WTC11 (cell line): ENCODE data around the gene RGCC. TPM values are rescaled to one million over a fixed set of nuclear protein-coding genes. Genes with fewer than 3 reads are reported as not detected.

Experiments used
- ATAC-seq: fragments of 200-7000 bp; cut with Tn5 transposase; 2 replicates; pipeline ENCODE4 v1.10.0; 2021; ENCODE audit warnings: mild to moderate bottlenecking, moderate library complexity
- CTCF ChIA-PET: fragments of 300-600 bp; sonication (Branson Sonifier 250); formaldehyde crosslinking; loops from one replicate; lab custom pipeline; 2021; ENCODE audit warnings: antibody characterized with exemption; lab: Charles Lee
- POLR2A ChIA-PET: fragments of 350-600 bp; sonication (Branson Sonifier 250); formaldehyde crosslinking; loops from one replicate; lab custom pipeline; 2021; ENCODE audit warnings: antibody characterized with exemption; lab: Charles Lee
- DNase-seq: peaks from one replicate; pipeline ENCODE4 v3.0.0; 2021; ENCODE audit warnings: low spot score
- H3K27ac Mint-ChIP-seq: 2 replicates; pipeline ENCODE4 v1.8.0; 2021; ENCODE audit warnings: mixed read lengths
- H3K27me3 Mint-ChIP-seq: 2 replicates; pipeline ENCODE4 v1.8.0; 2021; ENCODE audit warnings: low read depth, mild to moderate bottlenecking, moderate library complexity, mixed read lengths
- H3K36me3 Mint-ChIP-seq: 2 replicates; pipeline ENCODE4 v1.8.0; 2021; ENCODE audit warnings: mixed read lengths
- H3K4me1 Mint-ChIP-seq: 2 replicates; pipeline ENCODE4 v1.8.0; 2022; ENCODE audit warnings: mixed read lengths
- H3K4me3 Mint-ChIP-seq: 2 replicates; pipeline ENCODE4 v1.8.0; 2021; ENCODE audit warnings: mild to moderate bottlenecking, moderate library complexity, mixed read lengths
- H3K9me3 Mint-ChIP-seq: 2 replicates; pipeline ENCODE4 v1.8.0; 2021; ENCODE audit warnings: mixed read lengths
- EMX1 ChIP-seq: fragments of 250-450 bp; sonication (Bioruptor Pico); IDR thresholded peaks from 2 replicates; pipeline ENCODE4 v1.8.0; 2021; ENCODE audit warnings: mild to moderate bottlenecking
- ESRRA ChIP-seq: sonication (generic); formaldehyde crosslinking; IDR thresholded peaks from 2 replicates; pipeline ENCODE4 v1.8.1; 2022; ENCODE audit warnings: mild to moderate bottlenecking, missing genetic modification reagents, borderline replicate concordance
- KAT7 ChIP-seq: sonication (generic); formaldehyde crosslinking; IDR thresholded peaks from 2 replicates; pipeline ENCODE4 v1.8.1; 2023; ENCODE audit warnings: missing genetic modification reagents, mild to moderate bottlenecking, borderline replicate concordance
- MYBL2 ChIP-seq: sonication (generic); formaldehyde crosslinking; IDR thresholded peaks from 2 replicates; pipeline ENCODE4 v1.8.1; 2023; ENCODE audit warnings: mild to moderate bottlenecking, moderate library complexity, missing genetic modification reagents
- NFE2L1 ChIP-seq: sonication (generic); formaldehyde crosslinking; IDR thresholded peaks from 2 replicates; pipeline ENCODE4 v1.8.1; 2023; ENCODE audit warnings: missing genetic modification reagents
- NR1H2 ChIP-seq: sonication (generic); formaldehyde crosslinking; IDR thresholded peaks from 2 replicates; pipeline ENCODE4 v1.9.0; 2021; ENCODE audit warnings: mild to moderate bottlenecking, moderate library complexity, missing genetic modification reagents
- PRRX2 ChIP-seq: fragments of 250-450 bp; sonication (Bioruptor Pico); IDR thresholded peaks from 2 replicates; pipeline ENCODE4 v1.8.0; 2021; ENCODE audit warnings: mild to moderate bottlenecking
- RELA ChIP-seq: sonication (generic); formaldehyde crosslinking; IDR thresholded peaks from 2 replicates; pipeline ENCODE4 v1.8.1; 2022; ENCODE audit warnings: missing genetic modification reagents, mild to moderate bottlenecking, borderline replicate concordance
- SMAD4 ChIP-seq: sonication (generic); formaldehyde crosslinking; IDR thresholded peaks from 2 replicates; pipeline ENCODE4 v1.8.0; 2022; ENCODE audit warnings: mild to moderate bottlenecking, missing genetic modification reagents
- TP53 ChIP-seq: sonication (generic); formaldehyde crosslinking; IDR thresholded peaks from 2 replicates; pipeline ENCODE4 v1.8.1; 2023; ENCODE audit warnings: mild to moderate bottlenecking, missing genetic modification reagents
- ZNF219 ChIP-seq: sonication (generic); formaldehyde crosslinking; IDR thresholded peaks from 2 replicates; pipeline ENCODE4 v1.8.0; 2023; ENCODE audit warnings: missing genetic modification reagents, mild to moderate bottlenecking, borderline replicate concordance
- ZNF232 ChIP-seq: sonication (generic); formaldehyde crosslinking; IDR thresholded peaks from 2 replicates; pipeline ENCODE4 v1.8.0; 2022; ENCODE audit warnings: mild to moderate bottlenecking, missing genetic modification reagents
- ZNF396 ChIP-seq: fragments of 250-450 bp; sonication (Bioruptor Pico); IDR thresholded peaks from 2 replicates; pipeline ENCODE4 v1.8.0; 2021; ENCODE audit warnings: mild to moderate bottlenecking, moderate library complexity, borderline replicate concordance
- ZNF416 ChIP-seq: fragments of 250-450 bp; sonication (Bioruptor Pico); IDR thresholded peaks from 2 replicates; pipeline ENCODE4 v1.9.0; 2021; ENCODE audit warnings: mild to moderate bottlenecking, inconsistent platforms
- total RNA-seq: library from RNA; stranded (reverse); gene quantifications from 3 replicates; pipeline ENCODE4 v1.2.3, GENCODE V29; 2021
- TF ChIP-seq, protein P1 (sequence below): sonication (generic); formaldehyde crosslinking; IDR thresholded peaks from 2 replicates; pipeline ENCODE4 v1.8.1; 2022; ENCODE audit warnings: mild to moderate bottlenecking, missing genetic modification reagents, moderate library complexity, borderline replicate concordance
- TF ChIP-seq, protein P2 (sequence below): sonication (generic); formaldehyde crosslinking; IDR thresholded peaks from 2 replicates; pipeline ENCODE4 v1.8.0; 2022; ENCODE audit warnings: mild to moderate bottlenecking, missing genetic modification reagents
- TF ChIP-seq, protein P3 (sequence below): sonication (generic); formaldehyde crosslinking; IDR thresholded peaks from 2 replicates; pipeline ENCODE4 v1.8.1; 2023; ENCODE audit warnings: mild to moderate bottlenecking, missing genetic modification reagents
- TF ChIP-seq, protein P4 (sequence below): sonication (generic); formaldehyde crosslinking; IDR thresholded peaks from 2 replicates; pipeline ENCODE4 v1.8.1; 2022; ENCODE audit warnings: missing genetic modification reagents, borderline replicate concordance
- TF ChIP-seq, protein P5 (sequence below): sonication (generic); formaldehyde crosslinking; IDR thresholded peaks from 2 replicates; pipeline ENCODE4 v1.8.1; 2023; ENCODE audit warnings: mild to moderate bottlenecking, missing genetic modification reagents, borderline replicate concordance
- TF ChIP-seq, protein P6 (sequence below): fragments of 250-450 bp; sonication (Bioruptor Pico); IDR thresholded peaks from 2 replicates; pipeline ENCODE4 v1.9.0; 2021; ENCODE audit warnings: mild to moderate bottlenecking, borderline replicate concordance

The RGCC gene
- total RNA-seq, 1 experiment from 2014 or later, result 0.48 TPM

DNA sequence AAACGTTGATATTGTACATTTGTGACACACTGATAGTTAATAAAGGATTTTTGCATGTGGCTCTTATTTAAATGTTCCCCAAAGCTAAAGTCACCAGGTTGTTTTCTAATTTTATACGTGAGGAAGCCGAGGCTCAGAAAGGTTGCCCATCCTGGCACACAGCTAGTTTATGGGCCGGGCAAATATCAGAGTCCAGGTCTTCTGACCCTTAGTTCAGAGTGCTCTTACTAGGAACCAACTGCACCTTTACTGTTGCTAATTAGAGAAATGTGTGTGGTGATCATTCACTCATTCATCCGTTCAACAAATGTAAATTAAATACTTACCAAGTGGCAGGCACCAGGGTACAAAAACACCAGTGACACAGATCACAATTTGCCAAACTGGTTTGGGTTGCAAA lies 46.3 kb upstream of the RGCC start:
- DNase-seq, result no peak
- peaks cover 2% of the 10 kb centered on the region; the same call in 1 of the 2 replicates for H3K4me1 Mint-ChIP-seq
- POLR2A ChIA-PET, result no interaction called here
- CTCF ChIA-PET, result interaction anchor here (1.2 to 2.2 kb wide), 2 partner anchors 241 to 258 kb away, joined by 6 to 19 read pairs; no protein-coding TSS in a partner anchor
- TF ChIP-seq, protein P1, sequence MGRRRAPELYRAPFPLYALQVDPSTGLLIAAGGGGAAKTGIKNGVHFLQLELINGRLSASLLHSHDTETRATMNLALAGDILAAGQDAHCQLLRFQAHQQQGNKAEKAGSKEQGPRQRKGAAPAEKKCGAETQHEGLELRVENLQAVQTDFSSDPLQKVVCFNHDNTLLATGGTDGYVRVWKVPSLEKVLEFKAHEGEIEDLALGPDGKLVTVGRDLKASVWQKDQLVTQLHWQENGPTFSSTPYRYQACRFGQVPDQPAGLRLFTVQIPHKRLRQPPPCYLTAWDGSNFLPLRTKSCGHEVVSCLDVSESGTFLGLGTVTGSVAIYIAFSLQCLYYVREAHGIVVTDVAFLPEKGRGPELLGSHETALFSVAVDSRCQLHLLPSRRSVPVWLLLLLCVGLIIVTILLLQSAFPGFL, result no peak
- TF ChIP-seq, protein P2, sequence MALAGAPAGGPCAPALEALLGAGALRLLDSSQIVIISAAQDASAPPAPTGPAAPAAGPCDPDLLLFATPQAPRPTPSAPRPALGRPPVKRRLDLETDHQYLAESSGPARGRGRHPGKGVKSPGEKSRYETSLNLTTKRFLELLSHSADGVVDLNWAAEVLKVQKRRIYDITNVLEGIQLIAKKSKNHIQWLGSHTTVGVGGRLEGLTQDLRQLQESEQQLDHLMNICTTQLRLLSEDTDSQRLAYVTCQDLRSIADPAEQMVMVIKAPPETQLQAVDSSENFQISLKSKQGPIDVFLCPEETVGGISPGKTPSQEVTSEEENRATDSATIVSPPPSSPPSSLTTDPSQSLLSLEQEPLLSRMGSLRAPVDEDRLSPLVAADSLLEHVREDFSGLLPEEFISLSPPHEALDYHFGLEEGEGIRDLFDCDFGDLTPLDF, result no peak
- TF ChIP-seq, protein P3, sequence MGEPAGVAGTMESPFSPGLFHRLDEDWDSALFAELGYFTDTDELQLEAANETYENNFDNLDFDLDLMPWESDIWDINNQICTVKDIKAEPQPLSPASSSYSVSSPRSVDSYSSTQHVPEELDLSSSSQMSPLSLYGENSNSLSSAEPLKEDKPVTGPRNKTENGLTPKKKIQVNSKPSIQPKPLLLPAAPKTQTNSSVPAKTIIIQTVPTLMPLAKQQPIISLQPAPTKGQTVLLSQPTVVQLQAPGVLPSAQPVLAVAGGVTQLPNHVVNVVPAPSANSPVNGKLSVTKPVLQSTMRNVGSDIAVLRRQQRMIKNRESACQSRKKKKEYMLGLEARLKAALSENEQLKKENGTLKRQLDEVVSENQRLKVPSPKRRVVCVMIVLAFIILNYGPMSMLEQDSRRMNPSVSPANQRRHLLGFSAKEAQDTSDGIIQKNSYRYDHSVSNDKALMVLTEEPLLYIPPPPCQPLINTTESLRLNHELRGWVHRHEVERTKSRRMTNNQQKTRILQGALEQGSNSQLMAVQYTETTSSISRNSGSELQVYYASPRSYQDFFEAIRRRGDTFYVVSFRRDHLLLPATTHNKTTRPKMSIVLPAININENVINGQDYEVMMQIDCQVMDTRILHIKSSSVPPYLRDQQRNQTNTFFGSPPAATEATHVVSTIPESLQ, result no peak
- TF ChIP-seq ZNF232 (CRISPR knock-in tag) (no peak), ESRRA (CRISPR knock-in tag) (no peak), EMX1 (no peak), NFE2L1 (no peak), SMAD4 (CRISPR knock-in tag) (no peak)
- TF ChIP-seq, protein P4, sequence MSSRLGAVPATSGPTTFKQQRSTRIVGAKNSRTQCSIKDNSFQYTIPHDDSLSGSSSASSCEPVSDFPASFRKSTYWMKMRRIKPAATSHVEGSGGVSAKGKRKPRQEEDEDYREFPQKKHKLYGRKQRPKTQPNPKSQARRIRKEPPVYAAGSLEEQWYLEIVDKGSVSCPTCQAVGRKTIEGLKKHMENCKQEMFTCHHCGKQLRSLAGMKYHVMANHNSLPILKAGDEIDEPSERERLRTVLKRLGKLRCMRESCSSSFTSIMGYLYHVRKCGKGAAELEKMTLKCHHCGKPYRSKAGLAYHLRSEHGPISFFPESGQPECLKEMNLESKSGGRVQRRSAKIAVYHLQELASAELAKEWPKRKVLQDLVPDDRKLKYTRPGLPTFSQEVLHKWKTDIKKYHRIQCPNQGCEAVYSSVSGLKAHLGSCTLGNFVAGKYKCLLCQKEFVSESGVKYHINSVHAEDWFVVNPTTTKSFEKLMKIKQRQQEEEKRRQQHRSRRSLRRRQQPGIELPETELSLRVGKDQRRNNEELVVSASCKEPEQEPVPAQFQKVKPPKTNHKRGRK (CRISPR knock-in tag), result no peak
- TF ChIP-seq, protein P5, sequence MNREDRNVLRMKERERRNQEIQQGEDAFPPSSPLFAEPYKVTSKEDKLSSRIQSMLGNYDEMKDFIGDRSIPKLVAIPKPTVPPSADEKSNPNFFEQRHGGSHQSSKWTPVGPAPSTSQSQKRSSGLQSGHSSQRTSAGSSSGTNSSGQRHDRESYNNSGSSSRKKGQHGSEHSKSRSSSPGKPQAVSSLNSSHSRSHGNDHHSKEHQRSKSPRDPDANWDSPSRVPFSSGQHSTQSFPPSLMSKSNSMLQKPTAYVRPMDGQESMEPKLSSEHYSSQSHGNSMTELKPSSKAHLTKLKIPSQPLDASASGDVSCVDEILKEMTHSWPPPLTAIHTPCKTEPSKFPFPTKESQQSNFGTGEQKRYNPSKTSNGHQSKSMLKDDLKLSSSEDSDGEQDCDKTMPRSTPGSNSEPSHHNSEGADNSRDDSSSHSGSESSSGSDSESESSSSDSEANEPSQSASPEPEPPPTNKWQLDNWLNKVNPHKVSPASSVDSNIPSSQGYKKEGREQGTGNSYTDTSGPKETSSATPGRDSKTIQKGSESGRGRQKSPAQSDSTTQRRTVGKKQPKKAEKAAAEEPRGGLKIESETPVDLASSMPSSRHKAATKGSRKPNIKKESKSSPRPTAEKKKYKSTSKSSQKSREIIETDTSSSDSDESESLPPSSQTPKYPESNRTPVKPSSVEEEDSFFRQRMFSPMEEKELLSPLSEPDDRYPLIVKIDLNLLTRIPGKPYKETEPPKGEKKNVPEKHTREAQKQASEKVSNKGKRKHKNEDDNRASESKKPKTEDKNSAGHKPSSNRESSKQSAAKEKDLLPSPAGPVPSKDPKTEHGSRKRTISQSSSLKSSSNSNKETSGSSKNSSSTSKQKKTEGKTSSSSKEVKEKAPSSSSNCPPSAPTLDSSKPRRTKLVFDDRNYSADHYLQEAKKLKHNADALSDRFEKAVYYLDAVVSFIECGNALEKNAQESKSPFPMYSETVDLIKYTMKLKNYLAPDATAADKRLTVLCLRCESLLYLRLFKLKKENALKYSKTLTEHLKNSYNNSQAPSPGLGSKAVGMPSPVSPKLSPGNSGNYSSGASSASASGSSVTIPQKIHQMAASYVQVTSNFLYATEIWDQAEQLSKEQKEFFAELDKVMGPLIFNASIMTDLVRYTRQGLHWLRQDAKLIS, result no peak
- no peaks in the 10 kb centered on the region for H3K9me3 Mint-ChIP-seq
- no peak overlapping the region for H3K4me3 Mint-ChIP-seq
- H3K27ac Mint-ChIP-seq, result no peak overlapping the region
- H3K36me3 Mint-ChIP-seq, result no peaks in the 10 kb centered on the region
- H3K27me3 Mint-ChIP-seq, result no peaks in the 10 kb centered on the region
- no peak for ATAC-seq

DNA sequence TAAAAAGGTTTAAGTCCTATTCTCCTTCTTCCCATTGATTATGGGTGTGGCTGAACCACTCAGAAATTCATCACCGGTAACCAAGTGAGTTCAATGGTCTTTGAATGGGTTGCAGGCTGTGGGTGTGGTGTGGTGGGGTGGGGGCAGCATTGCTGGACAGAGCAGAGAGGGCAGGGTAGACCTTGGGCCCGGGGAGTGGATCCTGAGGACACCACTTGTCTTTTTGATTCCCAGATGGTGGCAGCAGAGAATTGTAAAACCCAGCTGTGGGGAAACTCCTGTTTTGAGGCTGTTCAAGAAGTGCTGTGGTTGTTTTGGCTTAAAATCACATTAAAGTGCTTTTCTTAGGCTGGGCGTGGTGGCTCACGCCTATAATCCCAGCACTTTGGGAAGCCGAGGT lies 45.8 kb upstream of the RGCC start:
- Mint-ChIP-seq H3K9me3 (no peaks in the 10 kb centered on the region), H3K27ac (no peak overlapping the region), H3K4me3 (no peak overlapping the region), H3K27me3 (no peaks in the 10 kb centered on the region), H3K36me3 (no peaks in the 10 kb centered on the region), H3K4me1 (peaks cover 2% of the 10 kb centered on the region; the same call in 1 of the 2 replicates)
- POLR2A ChIA-PET, result no interaction called here
- peak; percentile 91 for ATAC-seq
- CTCF ChIA-PET, result interaction anchor here (0.6 to 2.2 kb wide), 3 partner anchors 9 to 257 kb away, joined by 3 to 19 read pairs (median 6); no protein-coding TSS in a partner anchor
- DNase-seq, result peak; percentile 35
- TF ChIP-seq KAT7 (CRISPR knock-in tag) (no peak), MYBL2 (CRISPR knock-in tag) (no peak), RELA (CRISPR knock-in tag) (no peak), ZNF416 (no peak), NR1H2 (no peak), ZNF396 (CRISPR knock-in tag) (no peak), PRRX2 (no peak), ZNF219 (no peak), TP53 (CRISPR knock-in tag) (no peak), SMAD4 (CRISPR knock-in tag) (no peak)
- TF ChIP-seq, protein P4 (CRISPR knock-in tag), result no peak
- TF ChIP-seq, protein P6, sequence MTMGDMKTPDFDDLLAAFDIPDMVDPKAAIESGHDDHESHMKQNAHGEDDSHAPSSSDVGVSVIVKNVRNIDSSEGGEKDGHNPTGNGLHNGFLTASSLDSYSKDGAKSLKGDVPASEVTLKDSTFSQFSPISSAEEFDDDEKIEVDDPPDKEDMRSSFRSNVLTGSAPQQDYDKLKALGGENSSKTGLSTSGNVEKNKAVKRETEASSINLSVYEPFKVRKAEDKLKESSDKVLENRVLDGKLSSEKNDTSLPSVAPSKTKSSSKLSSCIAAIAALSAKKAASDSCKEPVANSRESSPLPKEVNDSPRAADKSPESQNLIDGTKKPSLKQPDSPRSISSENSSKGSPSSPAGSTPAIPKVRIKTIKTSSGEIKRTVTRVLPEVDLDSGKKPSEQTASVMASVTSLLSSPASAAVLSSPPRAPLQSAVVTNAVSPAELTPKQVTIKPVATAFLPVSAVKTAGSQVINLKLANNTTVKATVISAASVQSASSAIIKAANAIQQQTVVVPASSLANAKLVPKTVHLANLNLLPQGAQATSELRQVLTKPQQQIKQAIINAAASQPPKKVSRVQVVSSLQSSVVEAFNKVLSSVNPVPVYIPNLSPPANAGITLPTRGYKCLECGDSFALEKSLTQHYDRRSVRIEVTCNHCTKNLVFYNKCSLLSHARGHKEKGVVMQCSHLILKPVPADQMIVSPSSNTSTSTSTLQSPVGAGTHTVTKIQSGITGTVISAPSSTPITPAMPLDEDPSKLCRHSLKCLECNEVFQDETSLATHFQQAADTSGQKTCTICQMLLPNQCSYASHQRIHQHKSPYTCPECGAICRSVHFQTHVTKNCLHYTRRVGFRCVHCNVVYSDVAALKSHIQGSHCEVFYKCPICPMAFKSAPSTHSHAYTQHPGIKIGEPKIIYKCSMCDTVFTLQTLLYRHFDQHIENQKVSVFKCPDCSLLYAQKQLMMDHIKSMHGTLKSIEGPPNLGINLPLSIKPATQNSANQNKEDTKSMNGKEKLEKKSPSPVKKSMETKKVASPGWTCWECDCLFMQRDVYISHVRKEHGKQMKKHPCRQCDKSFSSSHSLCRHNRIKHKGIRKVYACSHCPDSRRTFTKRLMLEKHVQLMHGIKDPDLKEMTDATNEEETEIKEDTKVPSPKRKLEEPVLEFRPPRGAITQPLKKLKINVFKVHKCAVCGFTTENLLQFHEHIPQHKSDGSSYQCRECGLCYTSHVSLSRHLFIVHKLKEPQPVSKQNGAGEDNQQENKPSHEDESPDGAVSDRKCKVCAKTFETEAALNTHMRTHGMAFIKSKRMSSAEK (CRISPR knock-in tag), result no peak
